ENCODE measurements around the gene NUDT8. TPM values are rescaled to one million over a fixed set of nuclear protein-coding genes. Genes with fewer than 3 reads are reported as not detected.
"Not testable (repeated sequence)": the region's sequence is repeated elsewhere in the genome, so short reads cannot be mapped to it uniquely, and the experiment has no call there.

NUDT8 gene
- polyA plus RNA-seq, 3 donors from 2014 or later = 10.1 to 13.4 (median 12.3) TPM

- H3K9me3 Mint-ChIP-seq; H3K4me1 Mint-ChIP-seq; H3K36me3 Mint-ChIP-seq; H3K4me3 Mint-ChIP-seq; H3K27me3 Mint-ChIP-seq (ENCODE audit: low read depth in 3 of 3); H3K27ac Mint-ChIP-seq; DNase-seq: not testable (repeated sequence)
Measured at GRCh38 chr11:67622905-67623304, 6.8 kb downstream of the NUDT8 start.

GRCh38 chr11:67621928-67622327 is 7.8 kb downstream of the NUDT8 start:
- not testable (repeated sequence) for H3K36me3 Mint-ChIP-seq; H3K27ac Mint-ChIP-seq; DNase-seq; H3K27me3 Mint-ChIP-seq (ENCODE audit: low read depth in 3 of 3); H3K9me3 Mint-ChIP-seq; H3K4me3 Mint-ChIP-seq
- peaks cover 8 to 13% of the 10 kb centered on the region in 2 donors for H3K4me1 Mint-ChIP-seq

DNA sequence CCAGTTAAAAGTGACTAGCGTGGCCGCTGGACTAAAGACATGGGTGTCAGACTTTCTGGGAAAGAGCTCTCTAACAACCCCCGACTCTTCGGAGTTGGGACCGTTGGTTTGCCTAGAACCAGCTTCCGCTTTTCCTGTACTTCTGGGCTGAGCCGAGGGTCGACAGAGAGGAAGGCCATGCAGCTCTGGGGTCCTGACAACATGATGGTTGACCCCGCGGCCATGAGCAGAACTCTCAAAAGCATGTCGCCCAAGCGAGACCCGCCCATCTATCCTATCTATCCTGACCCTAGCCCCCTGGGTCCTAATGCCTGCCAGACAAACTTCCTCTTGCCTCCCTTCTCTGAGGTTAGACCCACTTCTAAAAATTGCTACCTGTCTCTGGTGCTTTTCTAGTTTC is 9.1 kb downstream of the NUDT8 start:
- not testable (repeated sequence) for H3K36me3 Mint-ChIP-seq; H3K9me3 Mint-ChIP-seq; H3K27me3 Mint-ChIP-seq (ENCODE audit: low read depth in 3 of 3); H3K4me3 Mint-ChIP-seq; DNase-seq; H3K27ac Mint-ChIP-seq
- peaks cover 15 to 17% of the 10 kb centered on the region in 2 donors for H3K4me1 Mint-ChIP-seq

GRCh38 chr11:67619683-67620618 is 9.8 kb downstream of the NUDT8 start:
- H3K9me3 Mint-ChIP-seq; DNase-seq; H3K36me3 Mint-ChIP-seq; H3K27ac Mint-ChIP-seq; H3K27me3 Mint-ChIP-seq (ENCODE audit: low read depth in 3 of 3): not testable (repeated sequence)
- H3K4me3 Mint-ChIP-seq = peak overlapping the region in 1 of 5 donors; percentile 40
- H3K4me1 Mint-ChIP-seq = peaks cover 21 to 23% of the 10 kb centered on the region in 2 donors

- DNase-seq, H3K9me3 Mint-ChIP-seq, H3K4me3 Mint-ChIP-seq, H3K27ac Mint-ChIP-seq, H3K36me3 Mint-ChIP-seq: not testable (repeated sequence)
- H3K4me1 Mint-ChIP-seq = peaks cover 29 to 32% of the 10 kb centered on the region in 2 donors
- H3K27me3 Mint-ChIP-seq (ENCODE audit: low read depth in 3 of 3) = peaks cover 6 to 11% (median 9%) of the 10 kb centered on the region in 3 donors
Measured at GRCh38 chr11:67618901-67619659, 10.7 kb downstream of the NUDT8 start.

GRCh38 chr11:67617243-67617953 is 12.3 kb downstream of the NUDT8 start:
- no peaks in the 10 kb centered on the region for H3K9me3 Mint-ChIP-seq
- no peak for DNase-seq
- peak overlapping the region; percentile 33 to 91 (median 86) for H3K27ac Mint-ChIP-seq
- H3K27me3 Mint-ChIP-seq (ENCODE audit: low read depth in 3 of 3) = peaks cover 11 to 17% (median 12%) of the 10 kb centered on the region in 3 donors
- peak overlapping the region in 4 of 5 donors; percentile 56 to 70 (median 62) for H3K4me3 Mint-ChIP-seq
- H3K4me1 Mint-ChIP-seq = peaks cover 42% of the 10 kb centered on the region in 2 donors
- H3K36me3 Mint-ChIP-seq = peaks cover 0 to 3% (median 0%) of the 10 kb centered on the region in 3 donors

GRCh38 chr11:67616431-67617242 is 13.1 kb downstream of the NUDT8 start:
- Mint-ChIP-seq H3K27ac (peak overlapping the region; percentile 2 to 99 (median 94)), H3K27me3 (ENCODE audit: low read depth in 3 of 3) (peaks cover 11 to 17% (median 12%) of the 10 kb centered on the region in 3 donors), H3K36me3 (peaks cover 0 to 8% (median 0%) of the 10 kb centered on the region in 3 donors), H3K4me1 (peaks cover 42% of the 10 kb centered on the region in 2 donors), H3K9me3 (no peaks in the 10 kb centered on the region), H3K4me3 (peak overlapping the region; percentile 38 to 85 (median 67))
- DNase-seq = peak in 1 of 3 donors; percentile 7

DNA sequence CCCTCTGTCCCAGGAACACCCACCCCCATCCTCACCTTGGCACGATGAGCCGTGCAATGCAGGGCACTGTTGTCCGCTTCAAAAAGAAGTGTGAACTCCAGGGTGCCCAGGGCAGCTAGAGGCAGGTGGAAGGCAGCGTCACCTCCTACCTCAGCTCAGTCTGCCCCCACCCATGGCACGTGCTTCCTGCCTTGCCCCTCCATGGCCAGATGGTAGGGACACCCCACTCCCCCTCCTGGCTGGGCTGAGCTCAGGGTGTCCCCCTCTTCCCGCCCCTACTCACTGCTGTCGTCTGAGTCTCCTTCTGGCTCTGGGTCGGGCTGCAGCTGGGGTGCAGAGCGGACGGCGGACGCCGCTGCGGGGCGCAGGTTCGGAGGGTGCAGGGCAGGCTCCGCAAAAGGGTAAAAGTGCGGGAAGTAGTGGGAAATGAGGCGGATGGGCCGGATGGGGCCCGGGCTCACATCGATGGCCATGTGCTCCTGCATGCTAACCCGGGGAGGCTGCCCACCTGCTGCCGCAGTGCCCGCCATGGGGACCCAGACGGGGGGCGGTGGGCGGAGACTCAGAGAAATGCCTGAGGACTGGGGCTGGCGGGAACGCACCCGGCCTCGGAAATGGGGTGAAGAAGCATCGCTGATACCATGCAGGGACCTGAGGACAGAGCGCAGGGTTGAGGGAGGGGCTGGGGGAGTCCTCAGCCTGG is 13.9 kb downstream of the NUDT8 start:
- peak overlapping the region; percentile 61 to 85 (median 67) for H3K4me3 Mint-ChIP-seq
- peak; percentile 35 to 49 (median 43) for DNase-seq
- H3K27me3 Mint-ChIP-seq (ENCODE audit: low read depth in 3 of 3) = peaks cover 11 to 17% (median 12%) of the 10 kb centered on the region in 3 donors
- peaks cover 42 to 44% of the 10 kb centered on the region in 2 donors for H3K4me1 Mint-ChIP-seq
- peak overlapping the region; percentile 79 to 99 (median 98) for H3K27ac Mint-ChIP-seq
- peaks cover 0 to 8% (median 0%) of the 10 kb centered on the region in 3 donors for H3K36me3 Mint-ChIP-seq
- H3K9me3 Mint-ChIP-seq = no peaks in the 10 kb centered on the region

DNA sequence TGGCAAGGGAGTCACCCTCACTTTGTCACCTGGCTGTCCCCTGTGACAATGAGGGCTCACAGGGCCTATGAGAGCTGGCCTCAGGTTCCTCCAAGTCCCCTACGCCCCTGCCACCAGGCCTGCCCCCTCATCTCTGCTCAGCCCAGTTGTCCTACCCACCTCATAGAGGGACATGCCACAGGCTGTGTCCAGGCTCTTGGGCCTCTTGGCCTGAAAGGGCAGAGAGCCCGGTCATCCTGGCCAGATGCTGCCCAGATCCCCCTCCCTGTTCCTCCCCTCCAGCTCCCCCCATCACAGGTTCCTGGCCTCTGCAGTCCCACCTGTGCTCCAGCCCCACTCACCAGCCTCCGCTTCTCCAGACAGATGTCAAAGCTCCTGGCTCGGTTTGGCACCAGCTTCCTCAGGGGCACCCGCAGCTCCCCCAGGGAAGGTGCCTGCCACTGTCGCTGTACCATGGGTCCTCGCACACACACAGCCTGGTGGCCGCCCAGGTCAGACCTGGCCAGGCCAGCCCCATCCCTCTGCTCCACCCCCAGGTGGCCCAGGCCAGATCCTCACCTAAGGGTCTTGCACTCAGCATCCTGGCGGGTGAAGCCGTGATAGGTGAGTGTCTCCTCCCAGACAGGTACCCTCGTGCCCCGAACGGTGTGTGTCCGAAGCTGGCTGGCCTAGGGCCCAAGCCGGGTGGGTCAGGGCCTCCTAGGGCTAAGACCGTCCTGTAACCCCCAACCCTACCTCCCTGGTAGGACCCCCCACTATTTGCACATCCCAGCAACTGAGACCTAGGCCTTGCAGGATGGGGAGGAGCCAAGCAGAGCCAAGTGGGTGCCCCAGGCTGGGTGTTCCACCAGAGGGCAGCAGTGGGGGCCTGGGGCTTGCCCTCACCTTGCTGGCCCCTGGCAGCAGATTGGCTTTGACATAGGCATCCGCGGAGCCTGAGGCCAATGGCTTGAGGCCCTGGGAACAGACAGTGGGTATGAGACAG is 14.7 kb downstream of the NUDT8 start:
- DNase-seq = peak; percentile 59 to 65 (median 64)
- H3K4me3 Mint-ChIP-seq = peak overlapping the region; percentile 80 to 88 (median 85)
- H3K4me1 Mint-ChIP-seq = peaks cover 42 to 44% of the 10 kb centered on the region in 2 donors
- no peaks in the 10 kb centered on the region for H3K9me3 Mint-ChIP-seq
- peaks cover 0 to 12% (median 0%) of the 10 kb centered on the region in 3 donors for H3K36me3 Mint-ChIP-seq
- peaks cover 9 to 17% (median 12%) of the 10 kb centered on the region in 3 donors for H3K27me3 Mint-ChIP-seq (ENCODE audit: low read depth in 3 of 3)
- peak overlapping the region; percentile 97 to 99 (median 98) for H3K27ac Mint-ChIP-seq

DNA sequence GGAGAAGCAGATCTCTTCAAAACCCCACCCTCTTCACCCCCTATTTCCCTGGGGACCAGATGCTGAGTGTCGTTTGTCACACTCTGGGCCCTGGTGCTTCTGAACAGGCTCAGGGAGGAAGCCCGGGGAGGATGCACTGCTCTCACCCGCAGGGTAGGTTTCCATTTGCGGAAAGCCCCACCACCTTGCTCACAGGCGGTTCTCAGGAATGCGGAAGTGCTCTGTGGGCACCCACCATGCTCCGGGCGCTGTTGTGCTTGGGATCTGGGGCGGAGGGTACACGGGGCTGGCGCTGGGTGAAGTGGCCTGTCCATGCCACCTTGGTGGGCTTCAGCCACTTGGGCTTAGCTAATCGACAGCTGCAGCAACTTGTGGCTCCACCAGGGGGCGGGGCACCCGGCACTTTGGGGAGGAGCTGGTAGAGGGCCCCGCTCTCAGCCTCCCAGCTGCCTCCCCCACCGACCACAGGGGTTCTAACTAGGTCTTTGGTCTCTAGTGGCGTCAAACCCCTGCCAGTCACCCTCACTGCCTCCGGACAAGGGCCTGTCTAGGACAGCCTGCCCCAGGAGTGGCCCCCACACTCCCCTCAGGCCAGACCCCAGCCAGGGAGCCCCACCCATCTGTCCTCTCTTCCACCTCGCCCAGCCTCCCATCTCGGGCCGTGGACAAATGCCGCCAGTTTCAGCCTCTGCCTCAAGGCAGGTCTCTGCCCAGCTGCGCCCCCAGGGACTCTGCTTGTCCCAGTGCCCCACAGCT is 15.6 kb downstream of the NUDT8 start:
- Mint-ChIP-seq H3K9me3 (no peaks in the 10 kb centered on the region), H3K27me3 (ENCODE audit: low read depth in 3 of 3) (peaks cover 8 to 17% (median 12%) of the 10 kb centered on the region in 3 donors), H3K36me3 (peaks cover 0 to 12% (median 3%) of the 10 kb centered on the region in 3 donors), H3K27ac (peak overlapping the region; percentile 97 to 99 (median 98)), H3K4me3 (peak overlapping the region; percentile 80 to 88 (median 85)), H3K4me1 (peaks cover 42 to 44% of the 10 kb centered on the region in 2 donors)
- peak; percentile 91 to 94 (median 93) for DNase-seq

All from immature natural killer cell (primary cell).